Calu3 (cell line): ENCODE measurements around the gene SPOCD1. TPM values are rescaled to one million over a fixed set of nuclear protein-coding genes. Genes with fewer than 3 reads are reported as not detected.

Experiments used
- BruUV-seq: library from RNA; stranded (reverse); fragments of 400-500 nt; replicated peaks from 2 replicates; lab custom pipeline; 2021; lab: Mats Ljungman, UMichigan
- CTCF ChIA-PET: fragments of 300-600 bp; sonication (Branson Sonifier 250); formaldehyde crosslinking; loops from one replicate; lab custom pipeline; 2022; ENCODE audit warnings: antibody characterized with exemption; lab: Charles Lee
- DNase-seq: peaks from one replicate; pipeline ENCODE4 v3.0.0; 2022
- H3K27ac Mint-ChIP-seq: one replicate; pipeline ENCODE4 v1.8.0; 2022; ENCODE audit warnings: mixed read lengths; ENCODE audit not compliant: unreplicated experiment
- H3K27me3 Mint-ChIP-seq: one replicate; pipeline ENCODE4 v1.8.0; 2022; ENCODE audit warnings: mixed read lengths; ENCODE audit not compliant: unreplicated experiment
- H3K36me3 Mint-ChIP-seq: one replicate; pipeline ENCODE4 v1.8.0; 2022; ENCODE audit warnings: mild to moderate bottlenecking, moderate library complexity, mixed read lengths; ENCODE audit not compliant: insufficient read depth, unreplicated experiment
- H3K4me1 Mint-ChIP-seq: one replicate; pipeline ENCODE4 v1.8.0; 2022; ENCODE audit warnings: mild to moderate bottlenecking, low read depth, mixed read lengths; ENCODE audit not compliant: unreplicated experiment
- H3K4me3 Mint-ChIP-seq: one replicate; pipeline ENCODE4 v1.8.0; 2022; ENCODE audit warnings: mild to moderate bottlenecking, low read depth, moderate library complexity, mixed read lengths; ENCODE audit not compliant: unreplicated experiment
- H3K9me3 Mint-ChIP-seq: one replicate; pipeline ENCODE4 v1.8.0; 2022; ENCODE audit warnings: low read depth, mixed read lengths; ENCODE audit not compliant: unreplicated experiment
- intact Hi-C: fragments of 100-400 bp; cut with micrococcal nuclease; formaldehyde crosslinking; loops from one replicate; pipeline ENCODE4 v1.10.0; 2022; ENCODE audit not compliant: unreplicated experiment
- total RNA-seq: library from RNA; stranded (reverse); gene quantifications from 2 replicates; pipeline ENCODE4 v1.2.3, GENCODE V29; 2022
- TF ChIP-seq, protein P1 (sequence below): fragments of 200-600 bp; IDR thresholded peaks from one replicate; pipeline ENCODE4 v1.8.0; 2022; ENCODE audit warnings: antibody characterized with exemption; ENCODE audit not compliant: unreplicated experiment

The SPOCD1 gene
- total RNA-seq, 1 experiment from 2014 or later = 6.3 TPM

GRCh38 chr1:31749785-31750735 is 65.8 kb downstream of the SPOCD1 start:
- TF ChIP-seq, protein P1, sequence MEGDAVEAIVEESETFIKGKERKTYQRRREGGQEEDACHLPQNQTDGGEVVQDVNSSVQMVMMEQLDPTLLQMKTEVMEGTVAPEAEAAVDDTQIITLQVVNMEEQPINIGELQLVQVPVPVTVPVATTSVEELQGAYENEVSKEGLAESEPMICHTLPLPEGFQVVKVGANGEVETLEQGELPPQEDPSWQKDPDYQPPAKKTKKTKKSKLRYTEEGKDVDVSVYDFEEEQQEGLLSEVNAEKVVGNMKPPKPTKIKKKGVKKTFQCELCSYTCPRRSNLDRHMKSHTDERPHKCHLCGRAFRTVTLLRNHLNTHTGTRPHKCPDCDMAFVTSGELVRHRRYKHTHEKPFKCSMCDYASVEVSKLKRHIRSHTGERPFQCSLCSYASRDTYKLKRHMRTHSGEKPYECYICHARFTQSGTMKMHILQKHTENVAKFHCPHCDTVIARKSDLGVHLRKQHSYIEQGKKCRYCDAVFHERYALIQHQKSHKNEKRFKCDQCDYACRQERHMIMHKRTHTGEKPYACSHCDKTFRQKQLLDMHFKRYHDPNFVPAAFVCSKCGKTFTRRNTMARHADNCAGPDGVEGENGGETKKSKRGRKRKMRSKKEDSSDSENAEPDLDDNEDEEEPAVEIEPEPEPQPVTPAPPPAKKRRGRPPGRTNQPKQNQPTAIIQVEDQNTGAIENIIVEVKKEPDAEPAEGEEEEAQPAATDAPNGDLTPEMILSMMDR = no peak
- H3K4me1 Mint-ChIP-seq = peaks cover 18% of the 10 kb centered on the region
- H3K27me3 Mint-ChIP-seq = peaks cover 86% of the 10 kb centered on the region
- no peak overlapping the region for H3K27ac Mint-ChIP-seq
- DNase-seq = no peak
- no peaks in the 10 kb centered on the region for H3K36me3 Mint-ChIP-seq
- no peak overlapping the region for H3K4me3 Mint-ChIP-seq
- H3K9me3 Mint-ChIP-seq = no peaks in the 10 kb centered on the region
- CTCF ChIA-PET = interaction anchor here (0.5 to 1.8 kb wide), 2 partner anchors 39 to 730 kb away, joined by 4 to 6 read pairs; no protein-coding TSS in a partner anchor
- intact Hi-C loops = no loop called here
- no TSS peak for BruUV-seq

DNA sequence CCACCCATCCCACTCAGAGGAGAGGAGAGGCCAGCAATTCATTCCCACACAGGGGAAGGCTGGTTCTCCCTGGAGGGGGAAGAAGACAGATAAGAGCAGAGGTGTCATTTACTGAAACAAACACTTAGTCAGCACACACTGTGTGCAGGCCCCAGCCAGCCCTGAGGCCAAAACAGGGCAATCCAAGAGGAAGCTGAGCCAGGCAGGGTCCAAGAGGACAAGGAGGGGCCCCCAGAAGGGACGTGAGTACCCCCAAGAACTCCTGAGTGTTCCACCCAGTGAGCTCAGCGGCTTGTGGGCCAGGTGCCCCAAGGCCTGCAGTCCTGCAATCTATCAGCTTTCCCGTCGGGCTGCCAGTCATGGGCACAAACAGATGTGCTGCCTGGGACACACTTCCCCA is 67.5 kb downstream of the SPOCD1 start:
- CTCF ChIA-PET = interaction anchor here (0.6 to 1.8 kb wide), 3 partner anchors 36 to 82 kb away, joined by 3 to 6 read pairs (median 3); no protein-coding TSS in a partner anchor
- no peak overlapping the region for H3K27ac Mint-ChIP-seq
- no peak overlapping the region for H3K4me3 Mint-ChIP-seq
- BruUV-seq = no TSS peak
- intact Hi-C loops = no loop called here
- H3K27me3 Mint-ChIP-seq = peaks cover 78% of the 10 kb centered on the region
- TF ChIP-seq, protein P1 = no peak
- no peaks in the 10 kb centered on the region for H3K36me3 Mint-ChIP-seq
- DNase-seq = no peak
- no peaks in the 10 kb centered on the region for H3K9me3 Mint-ChIP-seq
- H3K4me1 Mint-ChIP-seq = peaks cover 18% of the 10 kb centered on the region

DNA sequence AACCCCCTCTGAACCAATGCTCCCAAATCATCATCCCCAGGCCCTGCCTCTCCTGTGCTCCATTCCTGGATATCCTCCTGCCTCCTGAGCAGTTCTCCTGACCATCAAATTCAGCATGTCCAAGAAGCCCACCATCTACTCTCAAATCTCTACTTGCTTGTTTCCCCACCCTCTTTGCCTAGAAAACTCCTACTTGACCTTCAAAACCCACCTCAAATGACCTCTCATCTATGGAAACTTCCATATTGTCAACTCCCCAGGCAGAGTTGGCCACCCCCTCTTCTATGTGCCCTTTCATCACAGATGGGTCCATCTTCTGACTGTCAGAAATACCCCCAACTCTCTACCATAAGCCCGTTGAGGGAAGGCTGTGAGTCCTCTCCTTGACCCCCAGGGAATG is 68.5 kb downstream of the SPOCD1 start:
- H3K27ac Mint-ChIP-seq = no peak overlapping the region
- TF ChIP-seq, protein P1 = no peak
- intact Hi-C loops = no loop called here
- no peaks in the 10 kb centered on the region for H3K9me3 Mint-ChIP-seq
- H3K4me1 Mint-ChIP-seq = peaks cover 18% of the 10 kb centered on the region
- BruUV-seq = no TSS peak
- no peaks in the 10 kb centered on the region for H3K36me3 Mint-ChIP-seq
- no peak for DNase-seq
- peaks cover 72% of the 10 kb centered on the region for H3K27me3 Mint-ChIP-seq
- no peak overlapping the region for H3K4me3 Mint-ChIP-seq
- CTCF ChIA-PET = no interaction called here

GRCh38 chr1:31746687-31747086 is 69.1 kb downstream of the SPOCD1 start:
- H3K9me3 Mint-ChIP-seq = no peaks in the 10 kb centered on the region
- CTCF ChIA-PET = interaction anchor here (0.8 to 1.4 kb wide), 3 partner anchors 12 to 88 kb away, joined by 5 to 6 read pairs (median 6); no protein-coding TSS in a partner anchor
- H3K27me3 Mint-ChIP-seq = peaks cover 66% of the 10 kb centered on the region
- no peak overlapping the region for H3K4me3 Mint-ChIP-seq
- no peaks in the 10 kb centered on the region for H3K36me3 Mint-ChIP-seq
- TF ChIP-seq, protein P1 = no peak
- DNase-seq = no peak
- peaks cover 18% of the 10 kb centered on the region for H3K4me1 Mint-ChIP-seq
- no TSS peak for BruUV-seq
- no peak overlapping the region for H3K27ac Mint-ChIP-seq
- intact Hi-C loops = no loop called here
